ENCODE measurements around the gene CEMIP2.

Gene CEMIP2

GRCh38 chr9:71772726-71773125 lies 4.4 kb upstream of the CEMIP2 start:
- no peak for TF ChIP-seq ZFX (IDR thresholded peaks at IDR 0.05; ENCODE audit: borderline replicate concordance)
- TF ChIP-seq CTCF (IDR thresholded peaks at IDR 0.05), result no peak
- H3K27ac ChIP-seq, result no peak overlapping the region

GRCh38 chr9:71770170-71770569 lies 1.9 kb upstream of the CEMIP2 start:
- TF ChIP-seq ZFX (IDR thresholded peaks at IDR 0.05; ENCODE audit: borderline replicate concordance) (no peak), CTCF (IDR thresholded peaks at IDR 0.05) (no peak)
- peak overlapping the region; percentile 82; the same call in 1 of the 2 replicates for H3K27ac ChIP-seq

GRCh38 chr9:71769175-71770161 lies 1.2 kb upstream of the CEMIP2 start:
- TF ChIP-seq CTCF (IDR thresholded peaks at IDR 0.05) (peak; percentile 67), ZFX (IDR thresholded peaks at IDR 0.05; ENCODE audit: borderline replicate concordance) (no peak)
- peak overlapping the region; percentile 82 for H3K27ac ChIP-seq

- H3K27ac ChIP-seq, result peak overlapping the region; percentile 82
Measured at GRCh38 chr9:71767776-71768321, 464 bp downstream of the CEMIP2 start.

GRCh38 chr9:71767163-71767775 lies 1.0 kb downstream of the CEMIP2 start:
- TF ChIP-seq CTCF (IDR thresholded peaks at IDR 0.05) (no peak), ZFX (IDR thresholded peaks at IDR 0.05; ENCODE audit: borderline replicate concordance) (no peak)
- H3K27ac ChIP-seq, result peak overlapping the region; percentile 40

More at GRCh38 chr9:71767776-71768321, 464 bp downstream of the CEMIP2 start:
- TF ChIP-seq ZFX (IDR thresholded peaks at IDR 0.05; ENCODE audit: borderline replicate concordance) (no peak), CTCF (IDR thresholded peaks at IDR 0.05) (no peak)

- TF ChIP-seq ZFX (IDR thresholded peaks at IDR 0.05; ENCODE audit: borderline replicate concordance) (no peak), CTCF (IDR thresholded peaks at IDR 0.05) (no peak)
- H3K27ac ChIP-seq, result peak overlapping the region; percentile 40
Measured at GRCh38 chr9:71766663-71767062, 1.6 kb downstream of the CEMIP2 start.

Measured in 22Rv1 (cell line).